ENCODE data around the gene AK9.

The AK9 gene

GRCh38 chr6:109446072-109446471, 244.9 kb downstream of the AK9 start:
- no peak for FAIRE-seq

GRCh38 chr6:109445382-109445781, 245.6 kb downstream of the AK9 start:
- DNase-seq (ENCODE audit: low spot score): no peak
- no peak for FAIRE-seq

More at GRCh38 chr6:109446072-109446471, 244.9 kb downstream of the AK9 start:
- DNase-seq (ENCODE audit: low spot score): no peak

- no peak for DNase-seq (ENCODE audit: low spot score)
- no peak for FAIRE-seq
These were observed 247.5 kb downstream of the AK9 start for GRCh38 chr6:109443425-109443950.
